Iris pigment epithelial cell (primary cell): ENCODE measurements around the gene PTBP3.
A peak's percentile ranks its signal among the peaks of the same experiment; 100 is the strongest.
"Not testable (repeated sequence)": the region's sequence is repeated elsewhere in the genome, so short reads cannot be mapped to it uniquely, and the experiment has no call there.

ENCODE experiments used
- DNase-seq: peaks from one replicate; pipeline ENCODE4 v3.0.0-alpha.2; 2011; ENCODE audit warnings: low read depth

Gene PTBP3

GRCh38 chr9:112200711-112201110 lies 132.7 kb downstream of the PTBP3 start:
- no peak for DNase-seq

DNA sequence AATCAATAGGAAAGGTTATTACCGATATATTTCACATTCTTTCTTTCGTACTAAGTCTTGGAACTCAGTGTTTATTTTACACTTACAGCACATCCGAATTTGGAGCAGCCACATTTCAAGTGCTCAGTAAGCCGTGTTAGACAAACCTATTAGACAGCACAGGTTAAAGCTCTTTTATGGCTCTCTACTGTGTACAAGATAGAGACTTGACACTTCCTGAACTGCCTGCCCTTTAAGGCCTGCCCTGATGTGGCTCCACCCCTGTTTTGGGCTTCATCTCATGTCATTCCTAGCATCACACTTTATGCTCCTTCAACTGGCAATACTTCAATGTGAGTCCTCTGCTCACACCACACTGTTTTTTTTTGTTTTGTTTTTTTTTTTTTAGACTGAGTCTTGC lies 134.8 kb downstream of the PTBP3 start:
- DNase-seq, result no peak

- peak; percentile 42 for DNase-seq
Observed at GRCh38 chr9:112194969-112195431, 138.4 kb downstream of the PTBP3 start.

DNA sequence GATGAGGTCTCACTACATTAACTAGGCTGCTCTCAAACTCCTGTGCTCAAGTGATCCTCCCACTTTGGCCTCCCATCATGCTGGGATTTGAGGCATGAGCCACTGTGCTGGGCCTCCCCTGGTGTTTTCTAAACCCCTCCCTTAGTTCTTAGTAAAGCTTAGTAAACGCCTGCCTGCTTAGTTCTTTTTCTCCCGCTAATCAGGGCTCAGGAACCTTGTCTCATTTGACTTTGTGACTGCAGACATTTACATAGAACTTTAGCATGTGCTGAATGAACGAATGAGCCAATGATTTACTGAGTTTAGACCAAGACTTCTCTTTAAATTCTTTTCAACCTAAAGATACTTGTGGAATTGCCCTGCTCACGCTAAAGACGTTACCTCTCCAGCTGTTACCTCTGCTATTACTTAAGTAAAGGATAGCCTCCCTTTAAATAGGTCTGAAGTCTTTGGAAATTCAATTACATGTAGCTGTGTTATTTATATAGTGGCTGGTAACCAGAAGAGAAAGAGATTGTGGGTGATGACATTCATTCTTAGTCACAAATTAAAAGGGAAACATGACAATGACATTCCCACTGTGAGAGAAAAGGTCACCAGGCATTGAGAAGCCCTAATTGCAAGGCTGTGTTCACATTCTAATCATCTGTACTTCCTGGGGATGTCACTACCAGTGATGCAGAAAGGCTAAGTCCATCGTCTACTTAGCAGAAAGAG lies 139.7 kb downstream of the PTBP3 start:
- DNase-seq, result no peak

DNA sequence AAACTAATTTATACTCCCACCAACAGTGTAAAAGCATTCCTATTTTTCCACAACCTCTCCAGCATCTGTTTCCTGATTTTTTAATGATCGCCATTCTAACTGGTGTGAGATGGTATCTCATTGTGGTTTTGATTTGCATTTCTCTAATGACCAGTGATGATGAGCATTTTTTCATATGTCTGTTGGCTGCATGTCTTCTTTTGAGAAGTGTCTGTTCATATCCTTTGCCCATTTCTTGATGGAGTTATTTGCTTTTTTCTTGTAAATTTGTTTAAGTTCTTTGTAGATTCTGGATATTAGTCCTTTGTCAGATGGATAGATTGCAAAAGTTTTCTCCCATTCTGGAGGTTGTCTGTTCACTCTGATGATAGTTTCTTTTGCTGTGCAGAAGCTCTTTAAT lies 143.1 kb downstream of the PTBP3 start:
- DNase-seq, result not testable (repeated sequence)

- no peak for DNase-seq
Observed at GRCh38 chr9:112188884-112189283, 144.5 kb downstream of the PTBP3 start.

GRCh38 chr9:112187404-112187803 lies 146.0 kb downstream of the PTBP3 start:
- no peak for DNase-seq

- no peak for DNase-seq
Observed at GRCh38 chr9:112186695-112187094, 146.7 kb downstream of the PTBP3 start.

DNA sequence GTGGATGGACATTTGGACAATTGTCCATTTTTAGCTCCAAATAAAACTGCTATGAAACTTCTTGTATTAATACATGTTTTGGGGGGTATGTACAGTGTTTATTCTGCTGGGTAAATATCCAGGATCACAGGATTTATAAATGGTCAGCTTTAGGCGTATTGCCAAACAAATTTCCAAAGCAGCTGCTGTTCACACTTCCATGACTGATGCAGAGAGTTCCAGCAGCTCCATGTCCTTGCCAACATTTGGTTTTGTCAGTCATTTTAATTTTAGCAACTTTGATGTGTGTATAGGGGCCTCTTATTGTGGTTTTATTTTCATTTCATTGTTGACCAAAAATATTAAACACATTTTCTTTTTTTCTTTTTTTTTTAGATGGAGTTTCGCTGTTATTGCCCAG lies 148.5 kb downstream of the PTBP3 start:
- no peak for DNase-seq

- DNase-seq, result no peak
Observed at GRCh38 chr9:112184221-112184620, 149.2 kb downstream of the PTBP3 start.

- no peak for DNase-seq
Observed at GRCh38 chr9:112180387-112180881, 153.0 kb downstream of the PTBP3 start.

DNA sequence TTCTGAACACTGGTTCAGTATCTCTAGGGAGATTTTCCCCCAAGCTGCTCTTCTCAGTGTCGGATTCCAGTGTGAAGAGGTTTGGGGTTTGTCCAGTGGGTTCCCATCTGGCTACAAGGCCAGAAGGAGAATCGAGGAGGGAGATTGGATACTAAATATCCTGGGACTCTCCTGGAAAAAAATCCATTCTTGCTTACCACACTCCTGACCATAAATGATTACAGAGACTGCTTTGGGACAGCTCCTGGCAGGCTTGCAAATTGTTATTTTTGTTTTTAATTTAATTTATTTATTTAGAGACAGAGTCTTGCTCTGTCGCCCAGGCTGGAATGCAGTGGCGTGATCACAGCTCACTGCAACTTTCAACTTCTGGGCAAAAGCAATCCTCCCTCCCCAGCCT lies 153.6 kb downstream of the PTBP3 start:
- DNase-seq, result no peak

DNA sequence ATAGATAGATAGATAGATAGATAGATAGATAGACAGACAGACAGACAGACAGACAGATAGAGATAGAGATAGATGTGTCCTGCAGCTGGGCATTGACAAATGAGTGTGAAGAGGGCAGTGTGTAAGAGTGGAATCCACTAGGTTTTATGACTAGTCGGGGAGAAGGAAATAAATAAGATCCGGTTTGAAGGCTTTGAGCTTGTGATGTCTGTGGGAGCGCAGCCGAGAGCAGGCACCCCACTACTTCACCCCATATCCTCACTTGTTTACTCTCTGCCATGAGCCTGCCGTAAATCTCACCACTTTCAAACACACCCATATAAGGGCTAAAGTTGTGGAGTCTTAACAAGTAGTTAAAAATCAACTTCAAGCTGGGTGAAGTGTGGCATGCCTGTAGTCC lies 156.9 kb downstream of the PTBP3 start:
- no peak for DNase-seq

GRCh38 chr9:112175796-112176315 lies 157.6 kb downstream of the PTBP3 start:
- no peak for DNase-seq

DNA sequence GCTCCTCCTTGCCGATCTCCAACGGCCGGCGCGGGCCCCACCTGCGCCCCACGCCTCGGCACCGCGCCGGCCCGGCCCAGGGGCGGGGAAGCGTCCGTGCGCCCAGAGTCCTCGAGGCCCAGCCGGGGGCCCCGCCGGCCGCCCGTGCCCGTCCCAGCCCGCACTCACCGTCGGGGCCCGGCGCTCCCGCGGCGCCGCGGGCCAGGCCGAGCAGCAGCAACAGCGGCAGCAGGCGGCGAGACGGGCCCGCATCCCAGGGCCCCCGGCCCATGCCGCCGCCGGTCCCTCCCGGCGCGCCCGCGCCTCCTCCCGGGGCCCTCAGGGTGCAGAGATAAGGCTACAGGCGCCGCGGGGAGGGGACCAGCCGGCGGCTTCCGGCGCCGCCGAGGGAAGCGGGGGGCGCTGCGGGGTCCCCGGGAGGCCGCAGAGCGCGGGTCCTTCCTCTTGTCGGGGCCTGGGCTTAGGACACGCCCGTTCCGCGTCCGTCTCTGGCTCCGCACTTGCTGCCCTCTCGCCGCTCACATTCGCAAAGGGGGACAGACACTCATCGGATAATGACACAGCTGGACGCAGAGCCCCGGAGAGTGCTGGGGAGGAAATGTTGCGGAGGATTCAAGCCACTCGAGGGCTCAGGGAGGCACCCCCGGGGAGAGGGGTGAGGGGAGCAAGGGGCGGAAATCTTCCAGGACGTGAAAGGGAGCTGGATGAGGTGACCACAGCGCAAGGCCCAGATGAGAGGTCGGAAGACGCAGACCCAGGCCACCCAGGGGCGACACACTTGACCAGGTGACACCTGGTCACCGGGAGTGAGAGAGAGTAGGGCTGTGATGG lies 158.2 kb downstream of the PTBP3 start, which contains the start of gene SUSD1:
TSS of gene SUSD1 (minus strand) at position 333 of the 831 bp plus-strand sequence. CDS start at position 271, 62 bp downstream.
- no peak for DNase-seq

GRCh38 chr9:112174222-112174964 lies 159.0 kb downstream of the PTBP3 start:
- DNase-seq, result peak; percentile 22

DNA sequence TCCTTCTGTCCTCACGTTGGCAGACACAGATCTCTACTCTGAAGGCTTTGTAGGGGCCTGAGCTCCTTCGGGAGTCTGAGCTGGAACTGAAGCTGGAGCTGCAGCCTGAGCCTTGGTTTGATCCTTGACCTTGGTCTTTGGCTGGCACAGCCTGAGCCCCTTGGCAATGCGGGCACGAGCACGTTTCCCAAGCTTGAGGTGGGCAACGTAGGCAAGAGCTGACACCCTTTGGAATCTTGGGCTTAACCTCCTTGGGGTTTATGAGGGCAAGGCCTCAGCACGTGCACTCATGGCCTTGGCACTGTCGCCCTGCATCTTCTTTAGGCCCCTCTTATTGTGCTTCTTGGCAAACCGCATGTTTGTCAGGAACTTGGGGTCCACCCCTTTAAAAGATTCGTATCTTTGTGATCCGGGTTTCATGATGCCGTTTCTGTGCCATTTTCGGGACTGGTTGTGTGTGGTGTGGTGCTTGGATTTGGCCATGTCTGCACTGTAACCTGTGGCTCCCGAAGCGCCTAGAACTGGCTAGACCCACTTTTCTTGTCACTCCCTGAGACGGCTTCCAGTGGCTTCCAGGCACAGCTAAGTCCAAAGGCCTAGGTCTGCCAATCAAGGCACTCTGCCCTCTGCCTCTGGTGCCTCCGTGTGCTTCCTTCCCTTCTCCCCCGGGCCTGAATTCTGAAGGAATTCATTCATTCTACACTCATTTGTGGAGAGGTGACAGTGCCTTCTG lies 159.8 kb downstream of the PTBP3 start:
- DNase-seq, result no peak

GRCh38 chr9:112170968-112171367 lies 162.5 kb downstream of the PTBP3 start:
- DNase-seq, result no peak

GRCh38 chr9:112170235-112170634 lies 163.2 kb downstream of the PTBP3 start:
- peak; percentile 25 for DNase-seq

- no peak for DNase-seq
Observed at GRCh38 chr9:112169368-112169767, 164.1 kb downstream of the PTBP3 start.

DNA sequence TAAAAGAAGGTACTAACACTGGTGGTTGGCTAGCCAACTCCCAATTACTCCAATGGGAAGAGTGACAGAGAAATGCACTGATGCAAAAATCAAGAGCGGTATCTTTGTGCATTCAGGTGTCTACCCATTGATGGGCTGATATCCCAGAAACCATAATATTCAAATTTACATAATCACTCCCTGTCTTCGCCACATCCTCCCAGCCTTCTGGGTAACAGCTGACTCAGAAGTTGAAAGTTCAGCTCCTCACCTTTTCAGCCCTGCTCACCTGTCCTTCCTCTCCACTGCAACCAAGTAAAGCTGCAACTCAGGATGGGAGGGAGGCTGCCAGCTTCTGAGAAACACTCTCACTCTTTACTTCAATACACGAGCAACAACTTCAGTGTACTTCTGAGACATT lies 165.2 kb downstream of the PTBP3 start:
- DNase-seq, result no peak
